ENCODE results near the gene RAD17.
"Not testable (repeated sequence)": the region's sequence is repeated elsewhere in the genome, so short reads cannot be mapped to it uniquely, and the experiment has no call there.

RAD17 gene

DNA sequence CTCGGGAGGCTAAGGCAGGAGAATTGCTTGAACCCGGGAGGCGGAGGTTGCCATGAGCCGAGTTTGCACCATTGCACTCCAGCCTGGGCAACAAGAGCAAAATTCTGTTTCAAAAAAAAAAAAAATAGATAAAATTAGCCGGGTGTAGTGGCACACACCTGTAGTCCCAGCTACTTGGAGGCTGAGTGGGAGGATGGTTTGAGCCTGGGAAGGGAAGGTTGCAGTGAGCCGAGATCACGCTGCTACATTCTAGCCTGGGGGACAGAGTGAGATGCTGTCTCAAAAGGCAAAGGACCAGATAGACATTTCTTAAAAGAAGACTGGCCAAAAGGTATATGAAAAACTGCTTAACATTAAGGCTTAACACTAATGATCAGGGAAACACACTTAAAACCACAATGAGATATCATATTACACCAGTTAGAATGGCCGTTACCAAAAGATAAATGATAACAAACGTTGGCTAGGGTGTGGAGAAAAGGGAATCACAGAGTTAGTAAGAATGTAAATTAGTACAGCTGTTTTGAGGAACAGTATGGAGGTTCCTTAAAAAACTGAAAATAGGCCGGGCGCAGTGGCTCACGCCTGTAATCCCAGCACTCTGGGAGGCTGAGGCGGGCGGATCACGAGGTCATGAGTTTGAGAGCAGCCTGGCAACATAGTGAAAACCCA, 35.2 kb downstream of the RAD17 start:
- no peak for DNase-seq

DNA sequence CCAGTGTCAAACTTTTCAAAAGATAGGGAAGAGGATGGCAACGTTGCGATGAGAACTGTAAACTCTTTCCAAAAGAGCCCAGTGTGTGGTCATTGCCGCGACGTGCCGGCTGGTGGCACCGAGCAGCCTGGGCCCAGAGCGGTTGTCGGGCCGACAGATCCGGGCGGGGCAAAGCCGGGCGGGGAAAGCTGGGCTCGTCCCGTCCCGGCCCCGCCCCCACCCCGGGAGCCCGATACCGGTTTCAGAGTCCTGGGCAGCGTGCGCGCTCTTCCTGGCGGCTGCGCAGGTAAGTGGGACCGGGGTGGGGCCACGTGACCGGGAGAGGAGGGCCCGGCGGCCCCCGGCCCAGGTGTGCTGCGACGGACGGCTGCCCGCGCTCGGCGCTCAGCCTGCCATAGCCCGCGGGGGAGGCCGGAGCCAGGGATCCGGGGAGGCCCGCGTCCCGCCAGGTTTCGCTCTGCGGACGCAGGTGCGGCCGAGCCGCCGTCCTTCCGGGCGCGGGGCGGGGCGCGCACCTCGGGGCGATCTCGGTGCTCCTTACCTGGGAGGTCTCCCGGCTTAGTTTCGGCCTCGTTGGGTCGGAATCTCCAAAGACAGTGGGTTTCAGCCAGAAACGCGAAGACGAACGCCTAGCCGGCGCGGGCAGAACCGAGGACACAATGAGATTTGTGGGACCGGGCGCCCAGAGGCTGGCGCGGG, 45.4 kb downstream of the RAD17 start, which contains the start of gene MARVELD2:
Gene MARVELD2 (plus strand): TSS at position 232 of the 699 bp plus-strand sequence. CDS start 4,270 bp downstream, outside the sequence.
- DNase-seq = peak; percentile 58

DNA sequence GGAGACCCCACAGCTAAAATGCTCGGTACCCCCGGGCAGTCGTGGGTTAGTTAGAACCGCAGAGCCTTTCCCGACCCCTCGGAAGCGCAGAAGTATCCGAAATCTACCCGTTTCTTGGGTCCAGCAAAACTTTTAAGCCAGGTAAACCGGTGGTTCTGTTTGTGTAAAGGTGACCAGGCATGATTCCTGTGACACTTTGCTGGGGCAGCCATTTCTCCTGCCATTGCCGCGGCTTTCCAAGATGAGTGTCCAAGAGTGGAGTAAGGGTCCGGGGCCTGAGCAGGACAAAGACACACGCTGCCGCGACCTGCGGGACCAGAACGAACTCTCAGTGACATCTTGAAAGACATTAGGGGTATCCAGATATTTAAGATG, 46.0 kb downstream of the RAD17 start:
- DNase-seq = no peak

DNA sequence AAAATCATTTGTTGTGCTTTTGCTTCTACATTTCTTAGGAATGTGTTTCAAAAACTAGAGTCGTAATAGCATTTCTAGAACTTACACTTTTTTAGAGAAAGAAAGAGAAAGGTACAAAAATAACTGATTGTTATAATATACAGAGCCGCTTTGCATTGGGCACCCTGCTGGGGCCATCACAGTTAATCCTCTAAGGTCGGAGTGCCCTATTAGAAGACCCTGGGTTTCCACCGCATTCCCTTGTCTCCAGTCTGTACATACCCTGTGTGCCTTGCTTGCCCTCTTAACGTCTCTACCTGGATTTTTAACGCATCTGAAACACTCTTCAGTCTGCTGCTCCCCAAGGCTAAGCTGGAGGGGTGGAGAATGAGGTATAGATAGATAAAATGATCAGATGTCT, 46.6 kb downstream of the RAD17 start:
- DNase-seq = no peak

DNA sequence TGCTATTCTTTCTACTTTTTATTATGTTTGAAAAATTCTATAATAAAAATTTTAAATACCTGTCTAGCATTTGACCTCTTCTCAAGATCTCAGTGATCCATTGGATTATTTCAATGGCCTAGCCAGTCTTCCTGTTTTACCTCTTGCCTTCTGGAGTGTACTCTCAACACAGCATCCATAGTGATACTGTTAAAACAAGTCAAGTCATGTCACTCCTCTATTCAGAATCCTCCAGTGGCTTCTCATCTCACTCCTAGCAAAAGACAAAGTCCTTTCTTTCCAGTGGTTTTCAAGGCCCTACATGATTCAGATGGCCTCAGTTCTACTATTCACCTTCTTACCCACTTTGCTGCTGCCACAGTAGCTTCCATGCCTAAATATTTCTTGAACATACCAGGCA, 47.1 kb downstream of the RAD17 start:
- DNase-seq = no peak

DNA sequence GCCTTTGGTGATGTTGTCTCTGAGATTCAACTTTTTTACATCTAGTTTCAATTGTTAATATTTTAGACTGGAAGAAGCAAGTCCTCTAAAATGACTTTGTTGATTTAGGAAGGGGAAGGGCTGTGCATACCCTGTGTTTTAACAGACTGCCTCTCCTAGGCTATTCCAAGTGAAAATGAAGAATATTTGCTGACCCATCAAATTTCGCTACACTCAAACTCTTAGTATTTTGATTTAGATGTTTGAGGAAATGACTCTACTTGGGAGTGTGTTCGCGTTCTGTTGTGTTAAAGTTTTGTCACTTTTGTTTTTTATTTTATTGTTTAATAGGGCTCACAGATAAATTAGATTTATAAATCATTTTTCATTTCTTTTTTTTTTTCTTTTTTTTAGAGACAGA, 48.9 kb downstream of the RAD17 start:
- no peak for DNase-seq

DNA sequence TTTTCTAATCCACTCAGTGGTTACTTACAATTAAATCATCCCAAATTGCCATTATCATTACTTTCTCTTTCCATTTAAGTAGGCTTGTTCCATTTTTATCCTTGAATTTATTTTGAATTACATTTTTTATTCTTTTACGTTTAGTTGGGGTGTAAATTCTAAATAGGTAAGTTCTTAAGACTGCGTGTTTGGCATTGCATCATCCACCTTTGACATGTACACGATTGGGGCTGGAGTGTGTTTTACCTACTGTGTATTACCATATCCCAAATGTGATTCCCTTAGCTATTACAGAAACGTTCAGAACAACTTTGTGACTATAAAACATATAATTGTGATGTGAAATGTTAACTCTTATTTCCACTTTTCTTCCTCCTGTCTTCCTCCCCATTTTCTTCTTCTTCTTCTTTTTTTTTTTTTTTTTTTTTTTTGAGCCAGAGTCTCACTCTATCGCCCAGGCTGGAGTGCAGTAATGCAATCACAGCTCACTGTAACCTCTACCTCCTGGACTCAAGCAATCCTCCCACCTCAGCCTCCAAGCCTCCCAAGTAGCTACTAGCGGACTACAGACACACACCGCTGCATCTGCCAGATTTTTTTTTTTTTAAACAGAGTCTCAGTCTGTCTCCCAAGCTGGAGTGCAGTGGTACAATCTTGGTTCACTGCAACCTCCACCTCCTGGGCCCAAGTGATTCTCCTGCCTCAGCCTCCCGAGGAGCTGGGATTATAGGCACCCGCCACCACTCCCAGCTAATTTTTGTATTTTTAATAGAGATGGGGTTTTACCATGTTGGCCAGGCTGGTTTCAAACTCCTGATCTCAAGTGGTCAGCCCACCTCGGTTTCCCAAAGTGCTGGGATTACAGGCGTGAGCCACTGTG, 62.0 kb downstream of the RAD17 start:
- no peak for DNase-seq

DNA sequence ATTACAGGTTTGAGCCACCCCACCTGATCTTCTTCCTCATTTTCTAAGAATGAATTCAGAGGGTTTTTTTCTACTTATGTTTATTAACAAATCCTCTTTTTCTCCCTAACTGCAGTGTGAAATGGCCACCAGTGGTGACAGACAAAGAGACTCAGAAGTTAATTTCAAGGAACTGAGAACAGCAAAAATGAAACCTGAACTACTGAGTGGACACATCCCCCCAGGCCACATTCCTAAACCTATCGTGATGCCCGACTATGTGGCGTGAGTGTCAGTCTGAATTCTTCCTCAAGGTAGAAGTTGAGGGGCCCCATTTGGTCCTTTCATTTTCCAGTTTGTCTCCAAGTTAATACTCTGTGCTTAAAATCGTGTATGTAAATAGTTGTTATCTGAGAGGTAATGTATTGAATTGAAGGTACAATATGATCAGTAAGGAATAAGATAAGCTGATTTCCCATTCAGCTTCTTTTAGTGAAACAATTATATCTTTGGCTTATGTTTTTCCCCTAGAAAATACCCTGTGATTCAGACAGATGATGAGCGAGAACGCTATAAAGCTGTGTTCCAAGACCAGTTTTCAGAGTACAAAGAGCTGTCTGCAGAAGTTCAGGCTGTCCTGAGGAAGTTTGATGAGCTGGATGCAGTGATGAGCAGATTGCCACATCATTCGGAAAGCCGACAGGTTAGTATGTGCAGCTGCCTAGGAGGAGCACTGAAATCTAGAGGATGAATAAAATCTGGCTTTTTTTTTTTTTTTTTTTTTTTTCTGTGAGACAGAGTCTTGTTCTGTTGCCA, 63.0 kb downstream of the RAD17 start:
- DNase-seq = no peak

DNA sequence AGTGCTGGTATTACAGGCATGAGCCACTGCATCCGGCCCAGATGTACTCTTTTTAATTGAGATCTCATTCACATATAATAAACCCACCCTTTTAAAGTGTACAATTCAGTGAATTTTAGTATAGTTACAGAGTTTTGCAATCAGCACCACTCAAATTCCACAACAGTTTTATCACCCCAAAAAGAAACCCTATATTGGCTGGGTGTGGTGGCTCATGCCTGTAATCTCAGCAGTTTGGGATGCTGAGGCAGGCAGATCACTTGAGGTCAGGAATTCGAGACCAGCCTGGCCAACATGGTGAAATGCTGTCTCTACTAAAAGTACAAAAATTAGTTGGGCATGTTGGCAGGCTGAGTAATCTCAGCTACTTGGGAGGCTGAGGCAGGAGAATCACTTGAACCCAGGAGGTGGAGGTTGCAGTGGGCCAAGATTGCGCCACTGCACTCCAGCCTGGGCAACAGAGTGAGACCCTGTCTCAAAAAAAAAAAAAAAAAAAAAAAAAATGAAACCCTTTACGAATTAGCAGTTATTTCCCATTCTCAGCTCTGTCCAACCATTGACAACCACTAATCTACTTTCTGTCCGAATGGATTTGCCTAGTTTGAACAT, 65.8 kb downstream of the RAD17 start:
- DNase-seq = not testable (repeated sequence)

DNA sequence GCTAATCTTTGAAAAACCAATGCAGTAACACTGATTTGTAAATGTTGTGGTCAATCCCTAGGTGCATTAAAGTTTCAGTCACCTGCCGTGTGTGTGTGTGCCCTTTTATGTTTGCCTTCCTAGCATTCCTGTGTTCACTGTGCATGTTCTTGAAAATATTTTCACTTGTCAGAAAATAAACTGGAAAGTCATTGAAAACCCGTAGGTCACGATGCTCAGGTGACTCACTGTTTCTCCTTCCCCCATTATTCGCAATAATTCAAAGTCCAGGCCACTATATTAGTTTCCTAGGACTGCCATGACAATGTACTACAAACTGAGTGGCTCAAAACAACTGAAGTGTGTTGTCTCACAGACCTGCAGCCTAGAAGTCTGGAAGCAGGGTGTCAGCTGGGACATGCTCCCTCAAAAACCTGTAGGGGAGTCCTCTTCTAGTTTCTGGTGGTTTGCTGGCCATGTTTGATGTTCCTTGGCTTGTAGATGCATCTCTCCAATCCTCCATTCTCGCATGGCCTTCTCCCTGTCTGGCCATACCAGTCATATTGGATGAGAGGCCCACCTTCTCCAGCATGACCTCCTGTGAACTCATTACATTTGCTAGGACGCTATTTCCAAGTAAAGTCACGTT, 74.6 kb downstream of the RAD17 start:
- no peak for DNase-seq

DNA sequence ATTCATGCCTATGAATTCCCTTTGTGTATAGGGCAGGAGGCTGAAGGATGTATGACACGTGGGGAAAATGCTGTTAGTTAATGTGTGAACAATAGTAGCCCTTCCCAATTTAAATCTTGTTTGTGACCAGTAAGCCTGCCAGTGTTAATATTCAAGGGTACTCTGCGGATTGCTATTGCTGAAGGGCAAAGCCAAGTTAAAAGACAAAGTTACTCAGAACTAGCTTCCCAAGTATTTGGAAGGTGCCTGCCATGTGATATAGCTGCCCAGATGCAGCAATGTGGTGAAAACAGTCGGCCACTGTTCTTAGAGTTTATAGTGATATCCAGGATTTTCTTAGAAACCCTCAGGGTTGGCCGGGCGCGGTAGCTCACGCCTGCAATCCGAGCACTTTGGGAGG, 79.9 kb downstream of the RAD17 start:
- no peak for DNase-seq

DNA sequence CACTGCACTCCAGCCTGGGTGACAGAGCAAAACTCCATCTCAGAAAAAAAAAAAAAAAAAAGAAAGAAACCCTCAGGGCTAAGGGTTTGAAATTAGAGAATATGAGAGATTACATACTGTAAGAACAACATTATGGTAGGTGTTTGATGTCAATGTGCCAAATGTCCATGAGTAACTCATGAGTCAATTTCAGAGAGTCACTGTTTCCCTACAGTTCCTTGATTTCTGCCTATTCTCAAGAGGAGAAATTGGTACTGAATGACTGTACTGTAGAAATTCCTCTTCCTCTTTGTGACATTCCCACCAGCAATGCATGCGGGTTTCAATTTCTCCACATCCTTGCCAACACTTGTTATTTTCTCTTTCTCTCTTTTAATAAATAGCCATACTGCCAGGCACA, 80.5 kb downstream of the RAD17 start:
- DNase-seq = no peak

DNA sequence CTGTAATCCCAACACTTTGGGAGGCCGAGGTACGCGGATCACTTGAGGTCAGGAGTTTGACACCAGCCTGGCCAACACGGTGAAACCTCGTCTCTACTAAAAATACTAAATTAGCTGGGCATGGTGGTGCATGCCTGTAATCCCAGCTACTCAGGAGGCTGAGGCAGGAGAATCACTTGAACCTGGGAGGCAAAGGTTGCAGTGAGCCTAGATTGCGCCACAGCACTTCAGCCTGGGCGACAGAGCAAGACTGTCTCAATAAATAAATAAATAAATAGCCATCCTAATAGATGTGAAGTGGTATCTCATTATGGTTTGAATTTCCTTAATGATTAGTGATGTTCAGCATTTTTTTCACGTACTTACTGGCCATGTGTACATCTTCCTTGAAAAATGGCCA, 80.9 kb downstream of the RAD17 start:
- not testable (repeated sequence) for DNase-seq

DNA sequence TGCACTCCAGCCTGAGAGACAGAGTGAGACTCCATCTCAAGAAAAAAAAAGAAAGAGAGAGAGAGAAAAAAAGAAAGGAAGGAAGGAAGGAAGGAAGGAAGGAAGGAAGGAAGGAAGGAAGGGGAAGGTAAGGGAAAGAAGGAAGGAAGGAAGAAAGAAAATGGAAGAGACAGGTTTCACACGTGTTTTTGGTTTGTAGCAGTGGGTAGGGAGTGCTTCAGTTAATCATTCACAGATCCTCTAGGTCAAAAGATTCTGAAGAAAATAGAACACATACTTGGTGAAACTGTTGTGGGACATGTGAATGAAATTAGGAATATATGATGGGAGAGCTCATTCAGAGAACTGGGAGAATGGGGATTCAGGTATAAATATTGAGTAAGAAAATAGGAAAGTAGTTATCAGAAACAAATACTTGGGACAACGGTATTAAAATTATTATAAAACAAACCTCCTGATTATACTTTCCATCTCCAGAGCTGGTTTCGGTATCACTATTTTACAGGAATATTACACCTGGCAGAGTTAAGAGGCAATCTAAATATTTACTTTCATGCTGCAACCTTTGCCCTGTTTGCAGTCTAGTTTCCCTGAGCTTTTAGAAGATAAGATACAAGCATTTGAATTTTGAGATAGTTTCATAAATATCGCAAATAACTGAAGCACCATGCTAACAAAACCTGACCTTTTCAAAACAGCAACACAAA, 82.5 kb downstream of the RAD17 start:
- no peak for DNase-seq

DNA sequence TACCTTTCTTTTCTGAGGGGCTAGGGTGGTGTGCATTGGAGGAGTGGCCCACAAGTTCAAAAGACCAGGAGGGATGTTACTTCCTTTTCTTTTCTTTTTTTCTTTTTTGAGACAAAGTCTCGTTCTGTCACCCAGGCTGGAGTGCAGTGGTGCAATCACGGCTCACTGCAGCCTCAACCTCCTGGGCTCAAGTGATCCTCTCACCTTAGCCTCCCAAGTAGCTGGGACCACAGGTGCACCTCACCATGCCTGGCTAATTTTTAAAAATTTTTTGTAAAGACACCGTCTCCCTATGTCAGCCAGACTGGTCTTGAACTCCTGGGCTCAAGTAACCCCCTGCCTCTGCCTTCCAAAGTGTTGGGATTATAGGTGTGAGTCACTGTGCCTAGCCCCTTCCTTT, 83.9 kb downstream of the RAD17 start:
- not testable (repeated sequence) for DNase-seq

DNA sequence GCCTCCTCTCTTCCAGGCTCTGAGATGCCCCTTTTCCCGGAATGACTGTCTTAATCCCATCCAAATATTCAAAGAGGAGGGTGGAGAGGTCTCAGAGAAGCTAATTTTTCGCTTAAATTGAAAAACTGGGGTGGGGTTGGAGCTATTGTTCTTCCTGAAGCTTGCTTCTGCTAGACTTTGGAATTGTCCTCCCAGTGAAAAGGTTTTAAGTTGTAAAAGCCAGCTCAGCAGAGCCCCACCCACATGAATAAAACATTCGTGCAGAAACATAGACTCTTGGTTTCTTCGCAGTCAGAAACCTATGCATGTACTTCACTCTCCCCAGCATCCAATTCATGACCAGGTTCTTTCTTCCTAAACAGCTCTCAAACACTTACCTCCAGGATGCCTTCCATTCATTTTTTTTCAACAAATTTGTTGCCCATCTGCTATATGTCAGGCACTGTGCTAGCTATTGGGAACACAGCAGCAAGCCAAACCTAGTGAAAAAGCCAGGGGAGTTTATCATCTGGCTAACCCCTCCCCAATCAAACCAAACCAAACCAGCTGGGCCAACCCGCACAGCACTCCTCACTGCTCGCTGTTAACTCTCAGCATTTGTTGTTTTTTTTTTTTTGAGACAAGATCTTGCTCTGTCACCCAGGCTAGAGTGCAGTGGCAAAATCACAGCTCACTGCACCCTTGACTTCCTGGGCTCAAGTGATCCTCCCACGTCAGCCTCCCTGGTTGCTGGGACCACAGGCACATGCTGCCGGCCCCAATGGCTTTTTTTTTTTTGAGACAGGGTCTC, 85.0 kb downstream of the RAD17 start:
- no peak for DNase-seq

DNA sequence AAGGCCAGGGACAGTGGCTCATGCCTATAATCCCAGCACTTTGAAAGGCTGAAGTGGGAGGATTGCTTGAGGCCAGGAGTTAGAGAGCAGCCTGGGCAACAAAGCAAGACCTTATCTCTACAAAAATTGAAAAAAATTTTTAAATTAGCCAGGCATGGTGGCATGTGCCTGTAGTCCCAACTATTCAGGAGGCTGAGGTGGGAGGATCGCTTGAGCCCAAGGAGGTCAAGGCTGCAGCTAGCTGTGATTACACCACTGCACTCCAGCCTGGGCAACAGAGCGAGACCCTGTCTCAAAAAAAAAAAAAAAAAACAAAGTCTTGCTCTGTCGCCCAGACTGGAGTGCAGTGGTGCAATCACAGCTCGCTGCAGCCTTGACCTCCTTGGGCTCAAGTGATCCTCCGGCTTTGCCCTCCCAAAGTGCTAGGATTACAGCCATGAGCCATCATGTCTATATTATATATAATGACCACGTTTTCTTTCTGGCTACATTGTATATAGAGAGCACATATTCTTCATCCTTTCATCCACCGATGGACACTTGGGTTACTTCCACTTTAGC, 85.9 kb downstream of the RAD17 start:
- not testable (repeated sequence) for DNase-seq

DNA sequence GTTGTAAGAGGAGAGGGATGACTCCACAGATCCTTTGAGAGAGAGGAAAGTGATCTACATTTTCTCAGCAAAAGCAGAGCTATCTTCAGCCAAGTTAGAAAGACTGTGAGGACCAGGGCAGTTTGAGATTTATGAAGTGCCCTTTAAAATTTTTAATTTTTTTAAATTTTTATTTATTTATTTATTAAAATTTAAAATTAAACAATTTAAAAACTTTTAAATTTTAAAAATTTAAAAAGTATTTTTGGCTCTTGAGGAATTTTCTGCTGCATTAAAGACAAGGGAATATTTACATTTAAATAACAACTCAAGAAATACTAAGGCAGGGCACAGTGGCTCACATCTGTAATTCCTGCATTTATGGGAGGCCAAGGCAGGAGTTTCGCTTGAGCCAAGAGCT, 92.6 kb downstream of the RAD17 start:
- DNase-seq = no peak

Measured in stimulated activated CD8-positive, alpha-beta memory T cell treated with anti-CD3 and anti-CD28 coated beads, Interleukin-4, amount 100 ng/mL, for 48 hours (primary cell).